Natural killer cell (primary cell): Measurements from ENCODE around the gene NDUFAB1. TPM values are rescaled to one million over a fixed set of nuclear protein-coding genes. Genes with fewer than 3 reads are reported as not detected.

Experiments
- ATAC-seq, 3 donors: fragments of 150-1000 bp in 2 of 3; fragments of 200-7000 bp in 1 of 3; cut with Tn5 transposase; 1 replicate in 1 of 3; 2 replicates in 2 of 3; pipeline ENCODE4 v1.10.0; 2021; ENCODE audit warnings: mild to moderate bottlenecking in 2 of 3, moderate library complexity in 2 of 3
- DNase-seq, 2 donors: peaks; one replicate each; pipeline versions ENCODE4 v3.0.0 to v3.0.0-alpha.2; 2013 to 2021; ENCODE audit warnings: mixed read lengths in 1 of 2
- H3K27ac ChIP-seq: one replicate; pipeline ENCODE4 v1.5.1; 2013; ENCODE audit warnings: mild to moderate bottlenecking, low read length
- H3K27me3 ChIP-seq: one replicate; pipeline ENCODE4 v1.6.1; 2013; ENCODE audit warnings: low read length; ENCODE audit not compliant: control insufficient read depth, insufficient read depth
- H3K36me3 ChIP-seq: one replicate; pipeline ENCODE4 v1.6.1; 2013; ENCODE audit warnings: low read length; ENCODE audit not compliant: control insufficient read depth, insufficient read depth
- H3K4me1 ChIP-seq: one replicate; pipeline ENCODE4 v1.6.1; 2013; ENCODE audit warnings: low read length; ENCODE audit not compliant: control insufficient read depth, insufficient read depth
- H3K4me3 ChIP-seq: one replicate; pipeline ENCODE4 v1.5.1; 2013; ENCODE audit warnings: low read length
- H3K9me3 ChIP-seq: one replicate; pipeline ENCODE4 v1.6.1; 2013; ENCODE audit warnings: low read length; ENCODE audit not compliant: control insufficient read depth, insufficient read depth
- H3K27ac Mint-ChIP-seq, 2 donors: one replicate each; pipeline ENCODE4 v1.8.0; 2022; ENCODE audit warnings: mild to moderate bottlenecking in 2 of 2, mixed read lengths in 2 of 2, moderate library complexity in 1 of 2
- H3K27me3 Mint-ChIP-seq, 2 donors: one replicate each; pipeline ENCODE4 v1.8.0; 2022; ENCODE audit warnings: low read depth in 2 of 2, mixed read lengths in 2 of 2
- H3K36me3 Mint-ChIP-seq: one replicate; pipeline ENCODE4 v1.8.0; 2022; ENCODE audit warnings: mixed read lengths
- H3K4me1 Mint-ChIP-seq, 2 donors: one replicate each; pipeline ENCODE4 v1.8.0; 2022; ENCODE audit warnings: mixed read lengths in 2 of 2
- H3K4me3 Mint-ChIP-seq: one replicate; pipeline ENCODE4 v1.8.0; 2022; ENCODE audit warnings: mild to moderate bottlenecking, moderate library complexity, mixed read lengths
- H3K9me3 Mint-ChIP-seq, 2 donors: one replicate each; pipeline ENCODE4 v1.8.0; 2022; ENCODE audit warnings: mixed read lengths in 2 of 2
- WGBS: methylation state at CpG from one replicate; pipeline ENCODE4 v1.1.7; 2013; ENCODE audit warnings: missing lambda C conversion rate; ENCODE audit not compliant: insufficient coverage; 5-methylcytosine and 5-hydroxymethylcytosine counted together
- intact Hi-C: fragments of 100-400 bp; cut with micrococcal nuclease; formaldehyde crosslinking; loops from one replicate; pipeline ENCODE4 v1.14.2; 2022
- total RNA-seq, 4 donors: library from RNA; stranded (reverse); fragments of 120-200 nt in 1 of 4; gene quantifications; one replicate each; pipeline versions ENCODE4 v1.2.3 to v1.2.4, GENCODE V29; 2013 to 2022
- TF ChIP-seq, protein P1 (sequence below): fragments of 200-600 bp; IDR thresholded peaks from one replicate; pipeline ENCODE4 v1.8.0; 2022; ENCODE audit warnings: antibody characterized with exemption

Gene NDUFAB1
- total RNA-seq, 3 donors from 2014 or later (not counting 1 experiment from before 2014, with no cell fraction given), result 27.3 to 30.5 (median 28.3) TPM

DNA sequence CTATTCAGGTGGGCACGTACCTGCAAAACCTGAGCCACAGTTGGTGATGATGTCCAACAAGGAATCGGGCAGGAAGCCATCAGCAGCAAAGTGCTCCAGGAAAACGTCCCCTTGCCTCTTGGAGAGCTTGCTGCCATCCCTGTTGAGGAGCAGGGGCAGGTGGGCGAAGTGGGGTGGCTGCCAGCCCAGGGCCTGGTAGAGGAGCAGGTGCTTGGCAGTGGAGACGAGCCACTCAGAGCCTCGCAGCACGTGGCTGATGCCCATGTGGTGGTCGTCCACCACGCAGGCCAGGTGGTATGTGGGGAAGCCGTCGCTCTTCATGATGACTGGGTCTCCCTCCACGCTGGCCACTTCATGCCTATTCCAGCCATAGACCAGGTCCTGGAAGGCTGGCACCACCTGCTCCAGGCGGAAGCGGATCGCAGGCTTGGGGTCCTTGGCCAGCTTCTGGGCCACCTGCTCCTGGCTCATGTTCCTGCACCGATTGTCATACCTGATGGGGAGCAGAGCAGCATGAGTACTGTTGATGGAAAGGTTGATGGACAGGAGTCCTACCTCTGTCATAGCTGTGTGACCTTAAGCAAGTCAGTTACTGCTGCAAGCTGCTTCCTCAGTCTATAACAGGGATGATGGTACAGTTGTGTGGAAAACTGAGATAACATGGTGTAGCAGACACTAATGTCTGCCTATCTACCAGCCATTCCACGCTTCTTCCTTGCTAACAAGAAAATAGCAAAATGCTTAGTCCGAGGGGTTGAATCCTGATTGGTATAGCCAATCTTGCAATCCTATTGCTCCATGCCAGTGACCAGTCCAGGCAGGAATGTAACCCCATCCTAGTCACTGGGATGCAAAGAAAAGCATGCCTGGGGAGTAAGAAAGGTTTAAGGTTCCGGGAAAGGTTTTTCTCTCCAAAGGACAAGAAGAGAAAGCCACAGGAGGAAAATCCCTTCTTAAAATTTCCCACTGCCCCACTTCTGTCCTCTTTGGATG is 61.0 kb downstream of the NDUFAB1 start:
- no peak overlapping the region for H3K4me3 ChIP-seq
- no peak overlapping the region for H3K4me3 Mint-ChIP-seq
- H3K4me1 Mint-ChIP-seq, result no peaks in the 10 kb centered on the region
- 96% methylated on average over 18 of the region's 19 CpGs for WGBS
- no peaks in the 10 kb centered on the region for H3K36me3 Mint-ChIP-seq
- intact Hi-C loops, result no loop called here
- H3K9me3 ChIP-seq, result no peaks in the 10 kb centered on the region
- no peak overlapping the region for H3K27ac Mint-ChIP-seq
- H3K27ac ChIP-seq, result no peak overlapping the region
- H3K27me3 ChIP-seq, result no peaks in the 10 kb centered on the region
- H3K4me1 ChIP-seq, result no peaks in the 10 kb centered on the region
- DNase-seq, result no peak
- no peak for ATAC-seq
- H3K27me3 Mint-ChIP-seq, result no peaks in the 10 kb centered on the region
- H3K9me3 Mint-ChIP-seq, result no peaks in the 10 kb centered on the region
- H3K36me3 ChIP-seq, result peaks cover 42% of the 10 kb centered on the region
- TF ChIP-seq, protein P1, sequence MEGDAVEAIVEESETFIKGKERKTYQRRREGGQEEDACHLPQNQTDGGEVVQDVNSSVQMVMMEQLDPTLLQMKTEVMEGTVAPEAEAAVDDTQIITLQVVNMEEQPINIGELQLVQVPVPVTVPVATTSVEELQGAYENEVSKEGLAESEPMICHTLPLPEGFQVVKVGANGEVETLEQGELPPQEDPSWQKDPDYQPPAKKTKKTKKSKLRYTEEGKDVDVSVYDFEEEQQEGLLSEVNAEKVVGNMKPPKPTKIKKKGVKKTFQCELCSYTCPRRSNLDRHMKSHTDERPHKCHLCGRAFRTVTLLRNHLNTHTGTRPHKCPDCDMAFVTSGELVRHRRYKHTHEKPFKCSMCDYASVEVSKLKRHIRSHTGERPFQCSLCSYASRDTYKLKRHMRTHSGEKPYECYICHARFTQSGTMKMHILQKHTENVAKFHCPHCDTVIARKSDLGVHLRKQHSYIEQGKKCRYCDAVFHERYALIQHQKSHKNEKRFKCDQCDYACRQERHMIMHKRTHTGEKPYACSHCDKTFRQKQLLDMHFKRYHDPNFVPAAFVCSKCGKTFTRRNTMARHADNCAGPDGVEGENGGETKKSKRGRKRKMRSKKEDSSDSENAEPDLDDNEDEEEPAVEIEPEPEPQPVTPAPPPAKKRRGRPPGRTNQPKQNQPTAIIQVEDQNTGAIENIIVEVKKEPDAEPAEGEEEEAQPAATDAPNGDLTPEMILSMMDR, result no peak

GRCh38 chr16:23532448-23532847 is 63.7 kb downstream of the NDUFAB1 start:
- no peak for DNase-seq
- Histone ChIP-seq H3K36me3 (peaks cover 59% of the 10 kb centered on the region), H3K4me3 (no peak overlapping the region), H3K27ac (no peak overlapping the region), H3K9me3 (no peaks in the 10 kb centered on the region), H3K27me3 (no peaks in the 10 kb centered on the region), H3K4me1 (no peaks in the 10 kb centered on the region)
- Mint-ChIP-seq H3K4me1 (no peaks in the 10 kb centered on the region), H3K27ac (no peak overlapping the region), H3K9me3 (no peaks in the 10 kb centered on the region), H3K4me3 (no peak overlapping the region), H3K36me3 (no peaks in the 10 kb centered on the region), H3K27me3 (no peaks in the 10 kb centered on the region)
- intact Hi-C loops, result no loop called here
- WGBS, result 93% methylated on average over 1 of the region's 1 CpG
- ATAC-seq, result no peak
- TF ChIP-seq, protein P1, result no peak

Other genes with a start within 250 kb of the NDUFAB1 start
- gene COG7, start 143.1 kb downstream of the NDUFAB1 start, total RNA-seq, result 10 to 100 TPM; 18.4 to 26.6 (median 20.3) TPM
- 100 to 1,000 TPM; 129 to 134 (median 131) TPM for gene GGA2, start 85.8 kb downstream of the NDUFAB1 start, total RNA-seq
- gene EARS2, start 39.0 kb downstream of the NDUFAB1 start, total RNA-seq, result 10 to 100 TPM; 12.1 to 14.2 (median 12.4) TPM
- 10 to 100 TPM; 51.4 to 65.8 (median 63.6) TPM for gene UBFD1, start 38.6 kb downstream of the NDUFAB1 start, total RNA-seq
- 10 to 100 TPM; 10.7 to 12.8 (median 10.9) TPM for gene PALB2, start 45.0 kb upstream of the NDUFAB1 start, total RNA-seq
- gene DCTN5, start 45.1 kb upstream of the NDUFAB1 start, total RNA-seq, result 10 to 100 TPM; 60.7 to 72.1 (median 65.8) TPM
- gene PLK1, start 82.6 kb upstream of the NDUFAB1 start, total RNA-seq, result 1 to 10 TPM in 2 of 3 donors, under 1 TPM in 1; 0.66 to 2.9 (median 1.7) TPM
- not detected for gene ERN2, start 116.9 kb upstream of the NDUFAB1 start, total RNA-seq
- gene CHP2, start 158.7 kb upstream of the NDUFAB1 start, total RNA-seq, result not detected
- 100 to 1,000 TPM; 182 to 222 (median 183) TPM for gene PRKCB, start 239.7 kb upstream of the NDUFAB1 start, total RNA-seq